GM19025 (cell line): ENCODE data around the gene CCDC120.

Experiments
- ATAC-seq: cut with Tn5 transposase; IDR thresholded peaks from one replicate; pipeline ENCODE4 v1.9.1; 2021; ENCODE audit warnings: mild to moderate bottlenecking, low read depth, moderate library complexity; ENCODE audit not compliant: unreplicated experiment

The CCDC120 gene

DNA sequence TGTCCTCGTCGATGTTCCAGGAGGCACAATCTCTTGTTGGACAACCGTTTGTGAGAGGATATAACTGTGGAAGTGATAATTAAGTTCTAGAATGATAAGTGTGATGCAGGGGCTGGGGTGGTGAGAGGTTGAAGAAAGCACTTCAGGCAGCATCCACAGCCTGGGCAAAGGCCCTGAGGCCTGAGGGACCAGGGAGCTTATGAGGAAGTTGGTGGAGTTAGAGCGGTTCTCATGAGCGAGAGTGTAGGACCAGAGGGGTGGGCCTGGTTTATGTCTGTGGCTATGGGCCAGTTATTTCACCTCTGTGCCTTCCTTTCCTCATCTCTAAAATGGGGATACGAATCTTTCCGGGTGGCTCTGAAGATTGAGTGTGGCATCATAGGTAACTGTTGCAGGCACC, 2.7 kb downstream of the CCDC120 start:
- no peak for ATAC-seq

GRCh38 chrX:49061916-49062315, 3.1 kb downstream of the CCDC120 start:
- no peak for ATAC-seq

GRCh38 chrX:49063715-49064114, 4.9 kb downstream of the CCDC120 start:
- no peak for ATAC-seq

- ATAC-seq = no peak
These were observed 5.5 kb downstream of the CCDC120 start for GRCh38 chrX:49064303-49064702.

DNA sequence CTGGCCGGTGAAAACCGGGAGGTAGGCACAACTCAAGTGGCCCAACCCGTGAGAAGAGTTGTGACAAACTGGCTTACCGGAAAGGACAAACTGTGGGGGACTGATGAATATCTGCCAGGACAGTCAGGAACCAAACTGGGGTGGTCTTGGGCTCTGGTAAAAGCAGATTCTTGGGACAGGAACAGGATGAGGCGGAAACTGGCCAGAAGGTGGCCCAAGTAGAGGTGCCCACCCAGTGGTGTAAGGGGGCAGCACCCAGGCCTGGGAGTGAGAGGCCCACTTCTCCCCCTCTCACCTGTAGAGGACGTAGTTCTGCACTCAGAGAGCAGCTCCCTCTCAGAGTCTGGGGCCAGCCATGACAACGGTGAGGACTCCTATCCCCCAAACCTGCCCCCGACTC, 5.9 kb downstream of the CCDC120 start:
- ATAC-seq = no peak

DNA sequence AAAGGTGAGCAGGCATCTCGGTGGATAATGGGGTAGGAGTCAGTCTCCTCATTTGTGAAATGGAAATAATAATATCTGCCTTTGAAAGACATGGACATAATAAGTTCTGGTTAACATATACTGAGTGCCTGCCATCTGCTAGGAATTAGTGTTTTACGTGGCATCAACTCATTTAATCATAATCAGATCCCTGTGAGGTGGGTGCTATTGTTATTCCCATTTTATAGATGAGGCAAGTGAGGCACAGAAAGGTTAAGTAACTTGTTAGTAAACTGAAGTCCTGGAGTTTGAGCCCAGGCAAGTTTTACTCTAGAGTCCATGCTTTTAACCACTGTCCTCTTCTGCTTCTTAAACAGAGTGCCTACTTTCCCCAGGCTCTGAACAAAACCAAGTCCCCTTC, 7.5 kb downstream of the CCDC120 start:
- ATAC-seq = no peak

DNA sequence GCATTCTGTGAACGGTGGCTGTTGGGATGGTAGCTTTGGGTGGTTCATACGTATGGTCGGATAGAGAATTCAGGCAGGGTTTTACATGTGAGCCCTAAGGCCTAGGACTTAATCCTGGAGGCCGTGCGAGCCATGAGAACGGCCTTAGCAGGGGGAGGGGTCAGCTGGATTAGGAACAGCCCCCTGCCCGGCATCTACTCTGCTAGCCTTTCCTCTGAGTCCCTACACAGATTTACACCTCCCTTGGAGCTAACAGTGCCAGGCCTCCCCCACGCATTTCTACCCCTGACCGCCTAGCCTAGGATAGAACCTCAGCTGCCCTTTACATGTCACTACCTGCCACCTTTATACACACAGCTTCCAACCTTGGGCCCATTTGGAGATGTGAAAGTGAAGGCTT, 7.9 kb downstream of the CCDC120 start:
- ATAC-seq = no peak

- no peak for ATAC-seq
These were observed 8.7 kb downstream of the CCDC120 start for GRCh38 chrX:49067285-49068120.

- no peak for ATAC-seq
These were observed 10.2 kb downstream of the CCDC120 start for GRCh38 chrX:49069038-49069437.

- ATAC-seq = no peak
These were observed 12.2 kb downstream of the CCDC120 start for GRCh38 chrX:49070988-49071387.

DNA sequence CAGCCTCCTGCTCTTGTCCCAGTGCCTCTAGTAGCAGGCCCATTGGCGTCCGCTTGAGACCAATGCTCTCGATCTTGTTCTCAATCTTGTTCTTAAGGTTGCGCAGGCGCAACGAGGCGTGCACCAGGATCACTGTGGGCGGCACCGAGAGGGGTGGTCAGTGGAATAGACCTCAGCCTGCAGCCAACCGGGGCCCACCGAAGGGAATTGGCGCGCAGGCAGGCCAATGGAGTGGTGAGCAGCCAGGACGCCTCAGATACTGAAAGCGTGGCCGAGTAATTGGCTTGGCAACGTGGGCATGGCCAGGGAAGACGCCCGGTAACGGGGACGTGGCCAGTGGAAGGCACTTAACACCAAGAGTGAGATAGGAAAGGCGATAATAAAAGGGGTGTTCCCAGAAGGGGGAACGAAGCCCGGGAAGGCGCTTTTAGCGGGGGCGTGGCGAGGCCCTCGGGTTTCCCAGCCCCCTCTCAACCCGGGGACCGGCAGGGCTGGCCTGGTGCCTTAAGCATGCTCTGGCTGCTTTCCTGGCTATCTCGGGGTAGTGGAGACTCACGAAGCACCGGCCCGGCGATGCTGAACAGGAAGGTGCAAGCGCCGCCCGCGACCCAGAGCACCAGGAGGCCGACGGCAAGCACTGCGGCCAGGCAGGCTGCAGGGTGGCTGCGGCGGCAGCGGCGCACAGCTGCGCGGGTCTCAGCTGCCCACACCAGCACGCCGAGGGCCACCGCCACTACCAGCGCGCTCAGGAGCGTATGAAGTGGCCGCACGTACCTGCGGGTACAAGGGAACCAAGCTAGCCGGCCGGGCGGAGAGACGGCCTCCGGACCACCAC, 13.3 kb downstream of the CCDC120 start:
- ATAC-seq = no peak

- ATAC-seq = no peak
These were observed 13.9 kb downstream of the CCDC120 start for GRCh38 chrX:49072712-49073095.

DNA sequence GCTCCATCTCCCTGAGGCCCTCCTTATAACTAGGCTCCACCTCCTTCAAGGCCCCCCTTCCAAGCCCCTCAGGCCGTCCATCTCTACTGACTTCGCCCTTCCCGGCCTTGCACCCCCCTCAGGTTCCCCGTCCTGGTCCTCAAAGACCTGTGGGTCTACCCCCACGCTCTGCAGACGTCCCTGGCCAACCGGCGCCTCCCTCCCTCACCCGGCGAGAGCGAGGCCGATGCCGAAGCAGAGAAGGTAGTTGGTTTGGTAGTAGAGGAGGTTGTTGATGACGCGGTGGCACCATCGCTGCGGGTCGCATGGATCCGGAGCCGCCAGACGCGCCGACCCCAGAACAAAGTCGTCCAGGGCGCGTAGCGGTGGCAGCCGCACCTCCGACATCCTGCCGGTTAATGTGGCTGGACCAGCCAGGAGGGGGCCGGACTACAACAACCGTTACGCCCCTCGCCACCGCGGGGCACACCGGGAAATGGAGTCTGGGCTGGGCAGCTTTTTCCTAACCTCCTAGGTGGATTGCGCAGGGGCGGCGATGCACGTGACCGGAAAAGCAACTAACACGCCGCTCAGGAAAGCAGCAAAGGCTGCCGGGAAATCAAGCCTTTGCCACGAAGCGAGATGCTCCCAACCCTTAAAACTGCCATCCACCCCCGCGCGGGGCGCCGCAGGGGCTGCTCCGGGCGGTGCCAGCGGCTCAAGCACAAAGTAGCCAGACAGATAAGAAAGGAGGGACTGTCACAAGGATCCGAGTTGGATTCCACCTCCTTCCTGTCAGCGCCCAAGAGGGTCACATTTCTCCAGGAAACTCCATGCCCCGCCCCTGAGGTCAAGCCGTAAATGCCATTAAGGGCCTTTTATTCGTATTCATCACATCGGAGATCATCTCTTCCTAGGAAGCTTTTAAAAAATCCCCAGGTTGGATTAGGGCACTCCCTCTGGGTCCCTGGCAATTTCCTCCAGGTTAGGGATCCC, 15.1 kb downstream of the CCDC120 start, which contains the start of gene PRAF2:
PRAF2 (minus strand) TSS at position 402 of the 975 bp plus-strand sequence; CDS start at position 387, 15 bp downstream.
- peak; percentile 87 for ATAC-seq

GRCh38 chrX:49075347-49075746, 16.5 kb downstream of the CCDC120 start:
- no peak for ATAC-seq

DNA sequence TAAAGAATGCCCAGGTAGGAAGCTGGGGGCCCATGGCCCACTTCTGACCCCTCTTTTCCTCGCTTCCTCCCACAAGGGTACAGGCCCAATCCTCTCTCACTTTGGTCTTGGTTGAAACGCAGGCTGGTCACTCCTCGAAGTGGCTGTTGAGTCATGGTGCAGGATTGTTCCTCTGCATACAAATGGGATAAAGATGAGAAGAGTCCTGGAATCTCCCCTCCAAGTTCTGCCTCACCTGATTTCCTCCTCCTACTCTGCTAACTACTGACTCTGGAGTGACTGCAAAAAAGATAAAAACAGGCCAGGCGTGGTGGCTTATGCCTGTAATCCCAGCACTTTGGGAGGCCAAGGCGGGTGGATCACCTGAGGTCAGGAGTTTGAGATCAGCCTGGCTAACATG, 19.1 kb downstream of the CCDC120 start:
- ATAC-seq = no peak

DNA sequence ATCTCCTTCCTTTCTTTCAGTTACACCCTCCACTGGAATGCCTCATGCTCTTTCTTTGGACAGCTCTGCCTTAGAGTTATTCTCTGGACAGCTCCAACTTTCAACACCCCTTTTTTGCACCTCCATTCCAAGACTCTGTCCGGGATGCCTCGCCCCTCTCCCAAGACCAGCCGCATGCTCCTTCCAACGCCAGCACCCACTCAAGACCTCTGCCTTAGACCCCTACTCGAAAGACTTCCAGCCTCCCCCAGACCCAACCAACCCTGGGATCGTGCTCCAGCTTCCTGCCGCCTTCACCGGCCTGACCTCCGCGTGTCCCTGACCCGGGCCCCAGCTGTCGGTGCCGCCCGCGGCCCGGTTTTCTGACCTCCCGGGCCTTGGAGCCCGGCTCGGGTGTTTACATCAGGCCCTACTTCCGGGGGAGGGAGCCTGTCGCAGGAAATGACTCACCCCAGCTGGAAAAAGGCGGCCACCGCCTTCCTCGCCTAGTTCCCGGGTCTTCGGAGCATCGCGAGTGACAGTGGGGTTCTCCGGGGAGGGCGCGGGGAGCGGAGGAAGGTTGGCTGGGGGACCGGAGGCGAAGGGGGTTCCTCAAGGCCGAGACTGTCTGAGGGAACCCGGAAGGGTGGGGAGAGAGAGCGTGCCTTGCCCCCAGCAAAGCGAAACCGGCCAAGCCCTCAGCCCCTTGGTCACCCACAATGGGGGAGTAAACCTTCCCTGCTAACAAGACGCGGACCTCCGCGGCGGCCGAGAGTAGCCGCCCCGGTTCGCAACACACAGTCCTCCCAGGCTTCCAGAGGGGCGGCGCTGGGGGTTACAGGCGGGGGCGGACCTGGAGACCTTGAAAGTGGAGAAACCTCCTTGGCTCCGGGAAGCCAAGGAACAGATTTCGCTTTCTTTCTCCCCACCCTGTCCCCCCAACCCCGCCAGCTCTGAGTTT, 21.0 kb downstream of the CCDC120 start, which contains the start of gene WDR45:
WDR45 (minus strand) TSS at position 399 of the 940 bp plus-strand sequence. CDS start 1,792 bp downstream, outside the sequence.
- peak; percentile 74 for ATAC-seq

GRCh38 chrX:49082271-49082871, 23.6 kb downstream of the CCDC120 start:
- ATAC-seq = no peak

DNA sequence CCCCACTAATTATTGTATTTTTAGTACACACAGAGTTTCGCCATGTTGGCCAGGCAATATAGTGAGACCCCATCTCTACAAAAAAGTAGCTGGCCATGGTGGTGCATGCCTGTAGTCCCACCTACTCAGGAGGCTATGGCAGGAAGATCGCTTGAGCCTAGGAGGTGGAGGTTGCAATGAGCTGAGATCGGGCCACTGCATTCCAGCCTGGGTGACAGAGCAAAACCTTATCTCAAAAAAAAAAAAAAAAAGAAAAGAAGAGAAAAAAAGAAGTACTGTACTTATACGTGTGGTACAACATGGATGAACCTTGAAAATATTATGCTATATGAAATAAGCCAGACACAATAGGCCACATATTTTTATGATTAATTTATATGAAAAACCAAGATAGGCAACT, 30.8 kb downstream of the CCDC120 start:
- no peak for ATAC-seq

GRCh38 chrX:49096419-49096818, 37.6 kb downstream of the CCDC120 start:
- no peak for ATAC-seq
